B cell (primary cell): ENCODE data around the gene UTY.

Experiments used
- CTCF ChIP-seq: fragments of 200-600 bp; IDR thresholded peaks from one replicate; pipeline ENCODE4 v1.8.0; 2022; ENCODE audit warnings: antibody characterized with exemption, mild to moderate bottlenecking
- EZH2 ChIP-seq: IDR thresholded peaks from 2 replicates; pipeline ENCODE4 v1.6.1; 2012; ENCODE audit warnings: borderline replicate concordance, low read depth, mild to moderate bottlenecking, moderate library complexity, low read length; ENCODE audit not compliant: insufficient read depth, poor library complexity, severe bottlenecking

- TF ChIP-seq CTCF, result no peak
- TF ChIP-seq EZH2, result no peak
Measured at GRCh38 chrY:13333791-13334190, 146.0 kb downstream of the UTY start.
